Progenitor cell of endocrine pancreas (in vitro differentiated cells): ENCODE results near the gene WDR72. TPM values are rescaled to one million over a fixed set of nuclear protein-coding genes. Genes with fewer than 3 reads are reported as not detected.

ENCODE experiments used
- DNase-seq: peaks from one replicate; pipeline ENCODE4 v3.0.0; 2021; ENCODE audit warnings: low spot score; ENCODE audit not compliant: unreplicated experiment
- H3K27ac Mint-ChIP-seq: 2 replicates; pipeline ENCODE4 v1.8.0; 2021; ENCODE audit warnings: mild to moderate bottlenecking, moderate library complexity, mixed read lengths
- H3K27me3 Mint-ChIP-seq: 2 replicates; pipeline ENCODE4 v1.8.0; 2021; ENCODE audit warnings: mixed read lengths
- H3K36me3 Mint-ChIP-seq: 2 replicates; pipeline ENCODE4 v1.8.0; 2022; ENCODE audit warnings: mixed read lengths; ENCODE audit not compliant: insufficient read depth
- H3K4me1 Mint-ChIP-seq: 2 replicates; pipeline ENCODE4 v1.8.0; 2021; ENCODE audit warnings: low read depth, mixed read lengths
- H3K4me3 Mint-ChIP-seq: 2 replicates; pipeline ENCODE4 v1.8.0; 2021; ENCODE audit warnings: low read depth, mild to moderate bottlenecking, moderate library complexity, mixed read lengths
- H3K9me3 Mint-ChIP-seq: 2 replicates; pipeline ENCODE4 v1.8.0; 2021; ENCODE audit warnings: low read depth, mixed read lengths
- total RNA-seq: library from RNA; stranded (reverse); gene quantifications from 2 replicates; pipeline ENCODE4 v1.2.1, GENCODE V29; 2021
- TF ChIP-seq, protein P1 (sequence below): fragments of 200-600 bp; sonication (generic); IDR thresholded peaks from one replicate; pipeline ENCODE4 v1.5.0; 2021; ENCODE audit warnings: antibody characterized with exemption, mild to moderate bottlenecking; ENCODE audit not compliant: unreplicated experiment

Gene WDR72
- total RNA-seq, 1 donor from 2014 or later, result 26.6 TPM

DNA sequence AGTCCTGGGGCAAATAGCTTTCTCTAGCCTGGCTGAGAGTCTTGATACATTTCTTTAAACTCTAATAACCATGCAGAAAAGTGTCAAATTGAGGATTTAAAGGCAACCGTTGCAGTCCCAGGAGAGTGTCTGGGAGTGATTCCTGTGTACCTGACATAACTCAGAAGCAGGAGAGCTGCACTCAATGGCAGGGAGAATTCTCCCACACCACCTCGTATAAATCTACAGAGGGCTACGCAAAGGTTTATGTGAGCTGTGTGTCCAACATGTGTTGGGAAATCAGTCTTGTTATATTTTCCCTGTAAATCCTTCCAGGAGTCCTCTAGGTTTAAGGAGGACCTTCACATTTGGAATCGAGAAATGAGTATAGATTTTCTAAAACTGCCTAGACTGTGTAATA, 192.6 kb downstream of the WDR72 start:
- no peaks in the 10 kb centered on the region for H3K27me3 Mint-ChIP-seq
- H3K27ac Mint-ChIP-seq, result no peak overlapping the region

GRCh38 chr15:53565721-53566120, 193.7 kb downstream of the WDR72 start:
- no peak overlapping the region for H3K4me3 Mint-ChIP-seq
- peaks cover 11% of the 10 kb centered on the region for H3K36me3 Mint-ChIP-seq
- peaks cover 11% of the 10 kb centered on the region for H3K9me3 Mint-ChIP-seq
- DNase-seq, result no peak
- H3K27ac Mint-ChIP-seq, result no peak overlapping the region
- peaks cover 35% of the 10 kb centered on the region for H3K4me1 Mint-ChIP-seq
- no peaks in the 10 kb centered on the region for H3K27me3 Mint-ChIP-seq
- TF ChIP-seq, protein P1, sequence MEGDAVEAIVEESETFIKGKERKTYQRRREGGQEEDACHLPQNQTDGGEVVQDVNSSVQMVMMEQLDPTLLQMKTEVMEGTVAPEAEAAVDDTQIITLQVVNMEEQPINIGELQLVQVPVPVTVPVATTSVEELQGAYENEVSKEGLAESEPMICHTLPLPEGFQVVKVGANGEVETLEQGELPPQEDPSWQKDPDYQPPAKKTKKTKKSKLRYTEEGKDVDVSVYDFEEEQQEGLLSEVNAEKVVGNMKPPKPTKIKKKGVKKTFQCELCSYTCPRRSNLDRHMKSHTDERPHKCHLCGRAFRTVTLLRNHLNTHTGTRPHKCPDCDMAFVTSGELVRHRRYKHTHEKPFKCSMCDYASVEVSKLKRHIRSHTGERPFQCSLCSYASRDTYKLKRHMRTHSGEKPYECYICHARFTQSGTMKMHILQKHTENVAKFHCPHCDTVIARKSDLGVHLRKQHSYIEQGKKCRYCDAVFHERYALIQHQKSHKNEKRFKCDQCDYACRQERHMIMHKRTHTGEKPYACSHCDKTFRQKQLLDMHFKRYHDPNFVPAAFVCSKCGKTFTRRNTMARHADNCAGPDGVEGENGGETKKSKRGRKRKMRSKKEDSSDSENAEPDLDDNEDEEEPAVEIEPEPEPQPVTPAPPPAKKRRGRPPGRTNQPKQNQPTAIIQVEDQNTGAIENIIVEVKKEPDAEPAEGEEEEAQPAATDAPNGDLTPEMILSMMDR, result no peak

More for the DNA sequence above, 192.6 kb downstream of the WDR72 start:
- TF ChIP-seq, protein P1, result no peak
- no peak for DNase-seq
- Mint-ChIP-seq H3K36me3 (peaks cover 17% of the 10 kb centered on the region), H3K4me3 (no peak overlapping the region), H3K9me3 (peaks cover 14% of the 10 kb centered on the region), H3K4me1 (peaks cover 24% of the 10 kb centered on the region)

DNA sequence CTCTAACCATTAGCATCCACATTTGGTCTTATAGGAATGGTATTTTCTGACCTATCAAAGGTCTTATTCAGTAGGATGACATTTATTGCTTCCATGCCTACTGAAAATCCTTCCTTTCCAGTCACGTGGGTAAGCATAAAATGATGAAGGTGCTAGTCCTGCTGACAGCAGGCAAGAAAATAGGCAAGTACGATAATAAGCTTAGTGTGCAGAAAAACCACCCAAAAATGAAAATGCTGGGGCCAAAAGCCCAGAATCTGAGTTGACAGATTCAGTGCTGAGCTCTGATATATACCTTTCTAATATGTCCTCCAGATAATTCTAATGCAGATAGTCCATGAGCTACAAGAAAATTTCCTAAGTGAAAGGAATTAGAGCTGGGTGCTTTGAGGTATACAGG, 194.8 kb downstream of the WDR72 start:
- peaks cover 4% of the 10 kb centered on the region for H3K36me3 Mint-ChIP-seq
- no peaks in the 10 kb centered on the region for H3K27me3 Mint-ChIP-seq
- no peak overlapping the region for H3K4me3 Mint-ChIP-seq
- peaks cover 46% of the 10 kb centered on the region for H3K4me1 Mint-ChIP-seq
- H3K27ac Mint-ChIP-seq, result peak overlapping the region; percentile 11
- peaks cover 5% of the 10 kb centered on the region for H3K9me3 Mint-ChIP-seq
- TF ChIP-seq, protein P1, result no peak
- DNase-seq, result no peak

DNA sequence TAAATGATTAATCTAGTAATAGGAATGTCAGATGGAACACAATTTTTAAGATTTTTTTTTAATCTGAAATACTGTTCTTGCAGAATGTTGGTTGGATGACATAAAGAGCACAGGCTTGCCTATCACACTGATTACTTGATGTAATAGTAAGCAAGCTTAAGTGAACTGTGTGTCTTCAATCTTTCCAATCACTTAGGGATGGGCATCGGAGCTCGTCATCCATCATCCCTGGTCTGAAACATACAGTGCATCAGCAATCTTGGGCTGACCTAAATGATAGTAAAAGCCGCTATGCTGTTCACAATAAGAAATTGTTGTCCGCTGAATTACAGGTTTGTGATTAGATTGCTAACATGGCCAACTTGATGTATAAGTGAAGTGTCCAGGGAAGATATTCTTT, 195.8 kb downstream of the WDR72 start:
- Mint-ChIP-seq H3K9me3 (no peaks in the 10 kb centered on the region), H3K27me3 (no peaks in the 10 kb centered on the region), H3K4me1 (peaks cover 55% of the 10 kb centered on the region), H3K27ac (no peak overlapping the region), H3K4me3 (no peak overlapping the region), H3K36me3 (no peaks in the 10 kb centered on the region)
- TF ChIP-seq, protein P1, result no peak
- no peak for DNase-seq

DNA sequence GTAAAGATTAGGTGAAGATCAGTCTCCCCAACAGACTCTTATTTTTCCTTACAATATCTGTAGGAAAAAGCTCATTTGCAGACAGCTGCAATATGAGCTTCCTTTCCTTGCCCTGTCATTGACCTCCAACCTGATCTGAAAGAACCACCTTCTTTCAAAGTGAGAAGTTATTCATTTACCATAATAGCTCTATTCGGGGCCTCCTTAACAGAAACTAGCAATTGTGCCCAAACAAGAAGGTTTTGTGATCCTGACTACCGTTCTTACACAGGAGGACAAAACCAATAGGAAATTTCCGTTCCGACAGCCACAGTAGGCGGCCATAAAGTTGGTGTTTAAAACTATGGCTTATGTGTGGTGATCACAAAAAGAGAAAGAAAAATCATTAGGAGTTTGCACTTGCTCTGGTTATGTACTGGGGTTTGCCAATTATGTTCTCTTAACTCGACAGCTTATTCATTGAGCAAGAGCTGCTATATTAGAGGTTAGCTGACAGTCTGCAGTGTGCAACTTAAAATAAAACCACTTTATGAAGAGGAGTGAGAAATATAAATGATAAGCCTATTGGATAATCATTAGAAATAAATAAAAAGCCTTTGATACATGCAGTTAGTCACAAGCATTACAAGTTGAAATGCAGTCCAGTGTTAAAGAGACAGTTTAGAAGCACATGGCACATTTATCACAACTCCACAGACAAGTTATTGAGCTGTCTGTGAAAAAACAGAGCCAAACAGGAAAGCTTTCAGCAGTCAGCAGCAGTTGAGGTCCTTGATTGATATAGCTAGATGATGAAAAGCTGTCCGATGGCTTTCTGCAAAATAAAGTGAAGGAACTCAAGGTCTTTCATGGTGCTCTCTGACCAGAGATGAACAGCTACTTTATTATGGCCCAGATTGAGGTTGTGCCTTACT, 199.8 kb downstream of the WDR72 start:
- H3K36me3 Mint-ChIP-seq, result peaks cover 10% of the 10 kb centered on the region
- no peaks in the 10 kb centered on the region for H3K27me3 Mint-ChIP-seq
- no peaks in the 10 kb centered on the region for H3K9me3 Mint-ChIP-seq
- H3K4me1 Mint-ChIP-seq, result peaks cover 57% of the 10 kb centered on the region
- TF ChIP-seq, protein P1, result no peak
- peak overlapping the region; percentile 51 for H3K4me3 Mint-ChIP-seq
- peak overlapping the region; percentile 94 for H3K27ac Mint-ChIP-seq
- DNase-seq, result no peak
